ENCODE results near the gene FGF23. TPM values are rescaled to one million over a fixed set of nuclear protein-coding genes. Genes with fewer than 3 reads are reported as not detected.

FGF23 gene
- total RNA-seq, 2 donors from 2014 or later: not detected

DNA sequence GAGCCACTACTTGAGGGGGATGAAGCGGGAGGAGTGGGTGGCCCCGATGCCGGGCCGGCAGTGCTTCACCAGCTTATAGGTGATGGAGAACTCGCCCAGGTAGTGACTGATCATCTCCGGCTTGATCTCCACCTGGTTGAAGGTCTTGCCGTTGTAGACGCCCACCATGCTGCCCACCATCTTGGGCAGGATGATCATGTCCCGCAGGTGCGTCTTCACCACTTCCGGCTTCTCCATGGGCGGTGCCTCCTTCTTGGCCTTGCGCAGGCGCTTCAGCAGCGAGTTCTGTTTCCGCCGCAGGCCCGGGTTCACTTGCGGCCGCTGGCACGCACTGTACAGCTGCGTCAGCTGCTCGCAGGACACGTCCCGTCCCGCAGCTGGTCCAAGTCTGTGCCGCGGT is 55.1 kb downstream of the FGF23 start:
- peaks cover 17% of the 10 kb centered on the region for H3K4me1 ChIP-seq
- no peak overlapping the region for H3K4me3 ChIP-seq
- DNase-seq (no peak), ATAC-seq (no peak)
- TF ChIP-seq, protein P1, sequence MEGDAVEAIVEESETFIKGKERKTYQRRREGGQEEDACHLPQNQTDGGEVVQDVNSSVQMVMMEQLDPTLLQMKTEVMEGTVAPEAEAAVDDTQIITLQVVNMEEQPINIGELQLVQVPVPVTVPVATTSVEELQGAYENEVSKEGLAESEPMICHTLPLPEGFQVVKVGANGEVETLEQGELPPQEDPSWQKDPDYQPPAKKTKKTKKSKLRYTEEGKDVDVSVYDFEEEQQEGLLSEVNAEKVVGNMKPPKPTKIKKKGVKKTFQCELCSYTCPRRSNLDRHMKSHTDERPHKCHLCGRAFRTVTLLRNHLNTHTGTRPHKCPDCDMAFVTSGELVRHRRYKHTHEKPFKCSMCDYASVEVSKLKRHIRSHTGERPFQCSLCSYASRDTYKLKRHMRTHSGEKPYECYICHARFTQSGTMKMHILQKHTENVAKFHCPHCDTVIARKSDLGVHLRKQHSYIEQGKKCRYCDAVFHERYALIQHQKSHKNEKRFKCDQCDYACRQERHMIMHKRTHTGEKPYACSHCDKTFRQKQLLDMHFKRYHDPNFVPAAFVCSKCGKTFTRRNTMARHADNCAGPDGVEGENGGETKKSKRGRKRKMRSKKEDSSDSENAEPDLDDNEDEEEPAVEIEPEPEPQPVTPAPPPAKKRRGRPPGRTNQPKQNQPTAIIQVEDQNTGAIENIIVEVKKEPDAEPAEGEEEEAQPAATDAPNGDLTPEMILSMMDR (IDR thresholded peaks at IDR 0.05): no peak
- no peak for TF ChIP-seq POLR2A (IDR thresholded peaks at IDR 0.05)
- no peaks in the 10 kb centered on the region for H3K36me3 ChIP-seq (replicated peaks in 1 of 2; ENCODE audit: insufficient read depth in 1 of 2, low read depth in 2 of 2)
- no peaks in the 10 kb centered on the region for H3K27me3 ChIP-seq
- 96% methylated on average over 26 of the region's 28 CpGs for WGBS, 2 donors
- no peaks in the 10 kb centered on the region for H3K9me3 ChIP-seq
- intact Hi-C loops (cut with DNase I): no loop called here
- H3K27ac ChIP-seq: no peak overlapping the region

GRCh38 chr12:4323396-4323795 is 56.1 kb downstream of the FGF23 start:
- no peak for DNase-seq
- no peaks in the 10 kb centered on the region for H3K9me3 ChIP-seq
- no peaks in the 10 kb centered on the region for H3K36me3 ChIP-seq (replicated peaks in 1 of 2; ENCODE audit: insufficient read depth in 1 of 2, low read depth in 2 of 2)
- peaks cover 17% of the 10 kb centered on the region for H3K4me1 ChIP-seq
- no peak for ATAC-seq
- intact Hi-C loops (cut with DNase I): no loop called here
- TF ChIP-seq POLR2A (IDR thresholded peaks at IDR 0.05): no peak
- TF ChIP-seq, protein P1 (IDR thresholded peaks at IDR 0.05): no peak
- H3K4me3 ChIP-seq: no peak overlapping the region
- no peaks in the 10 kb centered on the region for H3K27me3 ChIP-seq
- WGBS, 2 donors: 81 to 83% methylated on average over 4 of the region's 4 CpGs
- no peak overlapping the region for H3K27ac ChIP-seq

DNA sequence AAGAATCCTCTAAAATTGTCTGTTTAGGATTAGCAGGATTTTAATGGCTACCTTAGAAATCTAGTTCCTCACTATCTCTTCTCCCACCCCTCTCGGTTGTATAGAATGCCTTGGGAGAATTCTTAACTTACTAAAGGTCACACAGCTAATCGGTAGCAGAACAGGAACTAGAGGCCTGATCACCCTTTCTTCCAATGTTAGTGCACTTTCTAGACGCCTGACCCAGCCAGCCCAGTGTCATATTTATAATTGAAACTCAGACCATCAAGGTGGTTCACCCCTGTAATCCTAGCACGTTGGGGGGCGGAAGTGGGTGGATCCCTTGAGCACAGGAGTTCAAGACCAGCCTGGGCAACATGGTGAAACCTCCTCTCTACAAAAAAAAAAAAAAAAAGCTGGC is 56.8 kb downstream of the FGF23 start:
- no peak for DNase-seq
- H3K27ac ChIP-seq: no peak overlapping the region
- TF ChIP-seq, protein P1 (IDR thresholded peaks at IDR 0.05): no peak
- TF ChIP-seq POLR2A (IDR thresholded peaks at IDR 0.05): no peak
- no peaks in the 10 kb centered on the region for H3K36me3 ChIP-seq (replicated peaks in 1 of 2; ENCODE audit: insufficient read depth in 1 of 2, low read depth in 2 of 2)
- no peaks in the 10 kb centered on the region for H3K27me3 ChIP-seq
- intact Hi-C loops (cut with DNase I): no loop called here
- no peak for ATAC-seq
- no peak overlapping the region for H3K4me3 ChIP-seq
- H3K4me1 ChIP-seq: peaks cover 17% of the 10 kb centered on the region
- WGBS, 2 donors: 70 to 73% methylated on average over 5 of the region's 5 CpGs
- no peaks in the 10 kb centered on the region for H3K9me3 ChIP-seq

DNA sequence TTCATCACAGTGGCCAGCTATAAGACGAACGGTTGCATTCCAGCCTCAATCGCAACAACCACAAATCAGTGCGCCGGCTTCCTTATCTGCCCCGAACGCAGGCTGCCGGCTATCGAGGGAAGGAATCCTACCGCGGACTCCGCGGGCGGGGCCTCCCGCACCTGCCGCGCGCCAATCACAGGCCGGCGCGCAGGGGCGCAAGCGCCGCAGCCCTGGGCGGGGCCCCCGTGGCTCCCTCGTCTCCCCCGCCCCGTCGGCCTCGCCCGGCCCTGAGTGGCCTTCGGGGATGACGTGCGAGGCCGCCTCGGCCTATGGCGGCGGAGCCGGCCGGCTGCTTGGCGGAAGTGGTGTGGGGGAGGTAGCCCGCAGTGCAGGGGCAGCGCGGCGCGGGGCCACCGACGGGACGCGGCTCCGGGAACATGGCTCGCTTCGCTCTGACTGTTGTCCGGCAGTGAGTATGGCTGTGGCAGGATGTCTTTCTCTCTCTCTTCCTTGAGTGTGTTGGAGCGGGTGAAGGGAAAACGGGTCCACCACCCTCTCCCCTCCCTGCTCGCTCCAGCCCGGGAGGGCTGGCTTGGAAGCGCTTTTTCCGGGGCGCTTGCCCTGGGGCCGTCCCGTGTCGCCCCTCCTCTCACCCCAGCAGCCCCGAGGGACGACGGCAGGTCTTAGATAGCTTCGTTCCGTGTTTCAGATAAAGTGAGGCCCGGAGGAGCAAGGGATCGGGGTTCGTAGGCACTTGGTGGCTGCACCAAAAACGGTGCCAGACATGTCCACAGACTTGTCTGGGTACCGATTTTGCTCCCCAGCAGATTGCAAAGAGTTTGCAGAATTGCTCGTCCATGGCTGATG is 58.4 kb downstream of the FGF23 start, which contains the start of gene TIGAR:
Gene TIGAR, plus strand, starts transcription at position 361 of the 849 bp plus-strand sequence. Its CDS starts 59 bp downstream, at position 420.
- ATAC-seq (peak; percentile 100), DNase-seq (peak; percentile 91 to 95 (median 94))
- H3K9me3 ChIP-seq: no peaks in the 10 kb centered on the region
- peak; percentile 80 to 92 (median 90) for TF ChIP-seq POLR2A (IDR thresholded peaks at IDR 0.05)
- TF ChIP-seq, protein P1 (IDR thresholded peaks at IDR 0.05): no peak
- H3K27me3 ChIP-seq: no peaks in the 10 kb centered on the region
- no peaks in the 10 kb centered on the region for H3K36me3 ChIP-seq (replicated peaks in 1 of 2; ENCODE audit: insufficient read depth in 1 of 2, low read depth in 2 of 2)
- peak within 1 kb of the TSS; percentile 67 to 85 (median 74) for H3K27ac ChIP-seq
- intact Hi-C loops (cut with DNase I): no loop called here
- peaks cover 17% of the 10 kb centered on the region for H3K4me1 ChIP-seq
- H3K4me3 ChIP-seq: peak within 1 kb of the TSS; percentile 51 to 66
- 0% methylated on average over 6 to 71 of the region's 76 CpGs for WGBS, 2 donors

Data from body of pancreas (tissue), 4 donors.